Stimulated activated CD8-positive, alpha-beta memory T cell treated with anti-CD3 and anti-CD28 coated beads, Interleukin-2, amount 100 ng/mL, for 48 hours (primary cell): ENCODE measurements around the gene PSAPL1.

Experiments used
- DNase-seq, 2 donors: peaks; one replicate each; pipeline ENCODE4 v3.0.0-alpha.2; 2020; ENCODE audit warnings: low read depth in 2 of 2

The PSAPL1 gene

DNA sequence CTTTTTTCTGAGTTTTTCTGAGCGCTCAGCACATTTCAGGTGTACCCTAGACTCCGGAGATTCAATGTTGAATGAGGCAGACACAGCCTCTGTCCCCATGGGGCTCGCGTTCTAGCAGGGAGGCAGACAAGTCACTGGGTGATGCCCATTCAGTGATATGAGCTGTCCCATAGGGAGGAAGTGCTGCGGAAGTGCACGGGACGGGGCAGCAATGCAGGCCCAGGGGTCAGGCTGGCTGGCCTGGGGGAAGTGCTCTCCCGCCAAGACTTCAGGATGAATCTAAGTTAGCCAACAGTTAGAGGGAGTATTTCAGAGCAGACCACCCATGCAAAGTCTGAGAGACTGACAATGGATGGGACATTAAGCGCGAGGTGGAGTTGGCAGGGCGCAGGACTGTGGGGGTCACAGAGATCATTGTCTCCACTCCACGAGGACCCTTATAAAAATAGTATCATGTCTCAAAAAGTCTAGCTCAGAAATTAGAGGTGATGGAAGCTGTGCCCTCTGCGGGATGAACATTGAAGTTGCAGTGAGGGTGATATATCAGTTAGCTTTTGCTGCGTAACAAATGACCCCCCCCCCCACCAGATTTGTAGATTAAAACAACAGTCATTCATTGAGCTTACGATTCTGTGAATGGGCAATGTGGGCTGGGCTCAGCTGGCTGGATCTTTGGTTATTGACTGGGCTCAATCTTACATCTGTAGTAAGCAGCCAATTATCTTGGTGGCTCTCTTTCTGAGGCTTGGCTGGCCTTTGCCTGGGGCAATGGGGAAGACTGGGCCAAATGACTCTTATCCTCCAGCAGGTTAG, 16.4 kb downstream of the PSAPL1 start:
- DNase-seq, result no peak

DNA sequence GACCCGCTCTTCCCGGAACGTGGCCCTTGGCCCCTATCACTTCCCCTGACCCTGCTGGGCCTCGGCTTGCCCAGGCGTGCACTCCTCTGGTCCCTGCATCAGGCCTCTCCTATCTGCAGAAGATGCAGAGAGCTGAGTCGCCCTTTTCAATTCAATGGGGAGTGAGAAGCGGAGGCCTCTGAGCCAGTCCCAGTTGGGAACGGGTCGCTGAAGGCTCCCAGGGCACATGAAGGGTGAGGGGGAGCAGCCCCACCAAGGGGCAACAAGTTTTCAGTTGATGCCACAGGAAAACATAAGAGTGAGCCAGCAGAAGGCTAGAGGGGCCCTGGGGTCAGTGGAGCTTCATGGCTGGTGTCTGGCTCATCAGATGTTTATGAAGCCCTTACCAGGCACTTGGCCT, 17.1 kb downstream of the PSAPL1 start:
- no peak for DNase-seq

DNA sequence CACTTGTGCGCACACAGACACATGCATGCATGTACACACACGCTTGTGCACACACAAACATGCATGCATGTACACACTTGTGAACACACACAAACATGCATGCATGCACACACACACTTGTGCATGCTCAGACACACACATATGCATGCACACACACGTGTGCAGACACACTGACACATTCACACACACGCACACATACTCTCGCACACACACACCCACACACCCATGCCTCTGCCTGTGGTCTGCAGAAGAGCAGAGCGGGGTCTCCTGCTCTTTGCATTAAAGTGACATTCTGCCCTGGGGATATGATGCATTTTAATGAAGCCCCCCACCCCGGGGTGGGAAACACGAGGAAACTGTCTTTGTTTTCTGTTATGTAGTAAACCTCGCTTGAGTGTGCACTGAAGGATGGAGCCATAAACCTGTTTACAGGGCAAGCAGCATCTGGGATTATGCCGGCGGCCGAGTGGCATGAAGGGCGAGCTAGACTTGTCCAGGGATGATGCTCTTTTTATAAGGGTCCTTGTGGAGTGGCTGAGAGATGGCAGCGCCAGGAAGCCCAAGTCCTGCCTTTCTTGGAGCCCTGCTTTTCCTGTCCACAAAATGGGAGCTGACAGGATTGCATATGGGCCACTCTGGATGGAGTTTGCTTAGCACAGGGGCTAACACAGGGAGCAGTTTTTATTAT, 17.8 kb downstream of the PSAPL1 start:
- DNase-seq, result no peak

DNA sequence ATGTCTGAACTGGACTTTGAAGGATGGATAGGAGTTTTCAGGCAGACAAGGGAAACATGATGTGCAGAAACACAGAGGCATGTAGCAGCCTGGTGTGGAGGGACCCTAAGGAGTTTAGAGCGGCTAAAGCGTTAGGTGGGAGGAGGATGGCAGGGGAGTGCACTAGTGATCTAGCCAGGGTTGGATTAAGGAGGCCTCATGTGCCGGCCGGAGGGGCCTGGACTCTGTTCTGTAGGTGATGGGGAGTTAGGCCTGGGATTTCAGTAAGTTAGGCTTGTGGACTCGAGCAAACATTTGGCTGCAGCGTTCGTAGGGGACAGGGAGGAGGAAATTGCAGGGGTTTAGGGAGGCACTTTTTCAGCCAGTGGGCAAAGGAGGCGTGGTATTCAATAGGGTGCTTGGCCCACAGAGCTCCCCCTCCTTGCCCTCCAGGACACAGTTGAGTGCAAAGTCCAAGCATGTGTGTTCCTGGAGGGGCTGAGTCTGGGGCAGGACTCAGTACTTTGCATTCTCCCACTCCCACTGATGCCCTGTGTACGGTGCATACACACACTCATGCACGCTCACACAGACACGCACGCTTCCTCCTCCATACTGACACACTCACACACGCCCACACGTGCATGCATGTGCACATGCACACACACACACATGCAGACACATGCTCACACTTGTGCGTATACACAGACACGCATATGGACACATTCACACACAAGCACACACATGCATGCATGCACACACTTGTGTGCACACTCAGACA, 18.6 kb downstream of the PSAPL1 start:
- no peak for DNase-seq

DNA sequence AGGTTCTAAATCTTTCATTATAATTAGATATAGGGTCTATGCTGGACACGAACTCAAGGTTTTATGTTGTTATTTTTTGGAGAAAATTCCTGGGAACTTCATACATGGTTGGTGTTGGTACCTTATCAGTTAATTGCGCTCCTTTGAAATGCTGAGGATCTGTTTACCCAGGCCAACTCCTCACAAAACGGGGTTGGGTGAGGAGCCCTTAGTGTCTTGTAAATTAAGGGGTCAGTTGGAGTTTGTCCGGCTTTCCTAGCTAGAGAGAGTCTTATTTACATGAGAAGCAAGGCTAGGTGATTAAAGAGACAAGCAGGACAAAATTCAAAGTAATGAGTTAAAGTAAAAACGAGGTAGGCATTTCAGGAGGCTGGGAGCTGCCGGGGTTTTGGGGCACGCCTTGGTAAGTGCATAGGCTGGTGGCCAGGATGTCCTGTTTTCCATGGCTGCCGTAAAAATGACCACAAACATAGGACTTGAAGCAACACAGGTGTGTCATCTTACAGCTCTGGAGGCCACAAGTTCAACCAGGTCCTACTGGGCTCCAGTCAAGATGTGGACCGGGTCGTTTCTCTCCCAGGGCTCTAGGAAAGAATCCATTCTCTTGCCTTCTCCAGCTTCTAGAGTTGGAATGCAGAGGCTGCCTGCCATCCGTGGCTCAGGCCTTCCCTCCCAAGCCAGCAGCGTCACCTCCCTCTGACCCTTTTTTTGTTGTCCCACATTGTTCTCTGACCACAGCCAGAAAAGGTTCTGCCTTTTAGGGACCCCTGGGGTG, 19.8 kb downstream of the PSAPL1 start:
- no peak for DNase-seq

DNA sequence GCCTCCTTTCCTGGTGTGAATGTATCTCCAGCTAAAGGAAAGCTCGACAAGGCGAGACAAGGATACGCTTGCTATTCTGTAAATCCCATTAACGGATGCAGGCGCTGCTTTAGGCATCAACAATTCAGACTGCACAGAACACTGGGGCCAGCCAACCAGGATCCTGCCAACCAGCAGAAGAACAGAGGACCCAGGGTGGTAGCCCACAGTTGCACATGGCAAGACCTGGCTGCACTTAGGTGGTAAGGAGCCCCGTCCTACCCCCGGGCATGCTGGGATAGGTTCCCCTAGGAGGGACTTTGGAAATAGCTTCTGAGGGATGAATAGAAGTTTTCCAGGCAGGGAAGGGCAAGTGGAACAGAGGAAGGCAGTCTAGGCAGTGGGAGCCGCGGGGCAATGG, 20.7 kb downstream of the PSAPL1 start:
- DNase-seq, result no peak

DNA sequence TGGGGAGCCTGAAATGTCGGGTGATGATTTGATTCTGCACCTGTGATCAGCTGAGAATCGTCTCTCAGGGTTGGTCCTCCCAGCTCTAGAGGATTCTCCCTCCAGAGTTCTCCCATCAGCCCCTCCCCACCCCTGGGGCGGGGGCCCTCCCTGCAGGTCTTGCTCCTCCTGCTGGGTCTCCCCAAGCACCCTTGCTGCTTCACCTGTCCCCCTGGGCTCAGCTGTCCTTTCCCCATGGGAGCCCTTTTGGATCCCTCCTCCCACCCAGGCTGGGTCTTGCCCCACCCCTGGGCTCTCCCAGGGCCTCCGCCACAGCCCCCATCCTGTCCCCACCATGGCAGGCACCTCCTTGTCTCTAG, 22.2 kb downstream of the PSAPL1 start:
- no peak for DNase-seq

DNA sequence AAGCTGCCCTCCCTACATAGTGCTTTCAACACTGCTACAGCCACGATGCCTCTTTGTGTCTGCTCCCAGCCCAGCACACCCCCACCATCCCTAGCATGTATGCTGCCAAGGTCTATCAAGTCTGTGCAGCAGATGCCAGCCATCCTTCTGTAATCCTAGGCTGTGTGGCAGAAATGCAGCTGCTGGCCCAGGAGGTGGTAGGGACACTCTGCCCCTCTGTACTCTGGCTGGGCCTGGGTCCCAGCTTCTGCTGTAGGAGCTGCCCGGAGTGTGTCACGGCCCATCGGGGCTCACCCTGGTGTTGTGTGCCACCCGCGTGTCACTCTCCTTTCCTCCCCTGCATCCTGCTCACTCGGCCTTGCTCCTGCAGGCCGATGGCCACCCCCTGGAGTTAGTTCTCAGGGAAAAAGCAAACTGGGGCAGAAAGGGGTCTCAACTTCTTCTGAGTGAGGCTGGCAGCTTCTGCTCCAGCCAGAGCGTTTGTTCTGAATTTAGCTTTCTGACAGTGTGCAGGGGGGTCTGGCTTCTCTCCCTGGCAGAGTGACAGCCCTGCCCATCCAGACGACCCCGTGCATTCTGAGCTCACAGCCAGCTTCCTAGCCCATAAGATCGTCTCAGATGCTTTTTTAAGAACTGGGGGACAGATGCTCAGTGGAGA, 22.7 kb downstream of the PSAPL1 start:
- DNase-seq, result no peak

DNA sequence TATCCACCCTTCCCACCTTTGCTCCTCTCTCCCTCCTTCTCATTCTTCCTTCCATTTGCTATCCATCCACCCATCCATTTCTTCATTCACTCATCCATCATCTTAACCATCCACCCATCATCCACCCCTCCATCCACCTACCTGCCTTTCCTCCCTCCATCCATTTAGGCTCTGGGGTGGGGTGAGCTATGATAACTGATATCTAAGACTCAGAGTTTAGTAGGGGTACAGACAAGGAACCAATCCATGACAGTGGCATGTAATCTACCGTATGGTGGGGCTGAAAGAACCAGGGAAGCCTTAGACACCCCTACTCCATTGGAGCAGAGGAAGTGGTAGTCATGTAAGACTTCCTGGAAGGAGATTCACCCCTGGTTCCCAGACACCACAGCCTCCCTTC, 23.2 kb downstream of the PSAPL1 start:
- DNase-seq, result no peak

DNA sequence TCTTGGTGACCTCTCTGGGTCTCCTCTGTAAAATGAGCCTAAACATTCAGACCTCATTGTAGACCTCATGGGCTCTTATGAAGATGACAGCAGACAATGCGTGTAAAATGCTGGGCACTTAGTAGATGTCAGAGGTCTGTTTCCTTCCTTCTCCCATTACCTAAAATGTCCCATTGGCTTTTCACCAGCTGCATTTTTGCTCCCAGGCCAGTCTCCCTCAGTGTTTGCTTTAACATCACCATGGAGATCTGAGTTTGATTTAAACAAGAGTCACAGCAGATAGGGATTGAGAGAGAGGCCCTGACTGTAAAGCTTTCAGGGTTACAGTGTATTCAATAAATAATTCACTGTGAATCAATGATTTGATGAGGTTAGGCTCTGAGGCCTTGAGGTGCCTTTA, 24.3 kb downstream of the PSAPL1 start:
- no peak for DNase-seq

DNA sequence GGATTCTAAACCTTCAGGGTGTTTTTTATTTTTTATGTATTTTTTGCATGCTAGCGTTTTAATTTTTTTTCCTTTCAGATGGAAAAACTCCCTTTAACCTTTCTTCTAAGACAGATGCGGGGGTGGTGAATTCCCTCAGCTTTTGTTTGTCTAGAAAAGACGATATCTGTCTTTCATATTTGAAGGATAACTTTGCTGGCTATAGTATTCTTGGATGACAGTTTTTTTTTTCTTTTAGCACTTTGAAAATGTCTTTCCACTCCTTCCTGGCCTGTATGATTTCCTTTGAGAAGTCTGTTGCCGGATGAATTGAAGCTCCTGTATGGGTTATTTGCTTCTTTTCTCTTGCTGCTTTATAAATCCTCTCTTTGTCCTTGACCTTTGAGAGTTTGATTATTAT, 26.6 kb downstream of the PSAPL1 start:
- DNase-seq, result no peak

DNA sequence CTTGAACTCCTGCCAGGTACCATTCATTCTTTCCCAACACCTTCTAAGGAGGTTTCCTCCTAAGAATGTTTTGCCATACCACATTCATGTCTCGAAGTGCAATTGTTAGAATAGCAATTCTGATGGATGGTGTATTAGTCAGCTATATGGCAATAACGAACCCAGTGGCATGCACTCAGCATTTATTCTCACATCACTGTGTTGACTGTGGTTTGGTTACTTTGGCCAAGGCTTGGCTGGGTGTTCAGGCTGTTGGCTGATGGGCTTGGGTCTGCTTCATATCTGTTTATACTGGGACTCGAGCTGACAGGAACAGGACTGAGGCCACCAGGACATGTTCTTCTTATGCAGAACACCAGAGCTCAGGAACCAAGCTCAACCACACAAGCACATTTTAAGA, 31.7 kb downstream of the PSAPL1 start:
- no peak for DNase-seq

DNA sequence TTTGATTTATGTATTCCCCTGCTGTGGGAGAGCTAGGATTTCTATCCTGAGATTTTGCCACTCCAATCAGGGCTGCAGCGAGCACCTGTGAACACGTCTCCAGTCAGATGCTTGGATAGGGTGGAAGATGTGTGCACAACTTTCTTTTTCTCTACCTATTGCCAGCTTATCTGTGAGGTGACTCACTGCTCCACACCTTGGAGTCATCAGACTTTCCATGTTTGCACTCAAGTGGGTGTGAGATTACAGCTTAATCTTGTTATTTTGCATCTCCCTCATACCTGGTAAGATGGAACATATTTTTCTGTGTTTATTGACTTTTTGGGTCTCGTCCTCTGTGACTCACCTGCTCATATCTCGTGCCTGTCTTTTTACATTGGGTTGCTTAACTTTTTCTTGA, 32.2 kb downstream of the PSAPL1 start:
- no peak for DNase-seq

DNA sequence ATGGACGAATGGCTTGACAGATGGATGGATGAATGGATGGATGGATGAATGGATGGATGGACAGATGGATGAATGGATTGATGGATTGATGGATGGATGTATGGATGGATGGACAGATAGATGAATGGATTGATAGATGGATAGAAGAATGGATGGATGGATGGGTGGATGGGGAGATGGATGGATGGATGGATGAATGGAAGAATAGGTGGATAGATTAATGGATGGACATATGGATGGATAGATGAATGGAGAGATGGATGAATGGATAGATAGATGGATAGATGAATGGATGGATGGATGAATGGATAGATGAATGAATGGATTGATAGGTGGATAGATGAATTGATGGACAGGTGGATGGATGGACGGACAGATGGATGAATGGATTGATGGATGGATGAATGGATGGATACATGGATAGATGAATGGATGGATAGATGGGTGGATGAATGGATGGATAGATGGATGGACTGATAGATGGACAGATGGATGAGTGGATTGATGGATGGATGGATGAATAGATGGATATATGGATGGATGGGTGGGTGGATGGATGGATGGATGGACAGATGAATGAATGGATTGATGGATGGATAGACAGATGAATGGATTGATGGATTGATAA, 33.9 kb downstream of the PSAPL1 start:
- DNase-seq, result no peak

DNA sequence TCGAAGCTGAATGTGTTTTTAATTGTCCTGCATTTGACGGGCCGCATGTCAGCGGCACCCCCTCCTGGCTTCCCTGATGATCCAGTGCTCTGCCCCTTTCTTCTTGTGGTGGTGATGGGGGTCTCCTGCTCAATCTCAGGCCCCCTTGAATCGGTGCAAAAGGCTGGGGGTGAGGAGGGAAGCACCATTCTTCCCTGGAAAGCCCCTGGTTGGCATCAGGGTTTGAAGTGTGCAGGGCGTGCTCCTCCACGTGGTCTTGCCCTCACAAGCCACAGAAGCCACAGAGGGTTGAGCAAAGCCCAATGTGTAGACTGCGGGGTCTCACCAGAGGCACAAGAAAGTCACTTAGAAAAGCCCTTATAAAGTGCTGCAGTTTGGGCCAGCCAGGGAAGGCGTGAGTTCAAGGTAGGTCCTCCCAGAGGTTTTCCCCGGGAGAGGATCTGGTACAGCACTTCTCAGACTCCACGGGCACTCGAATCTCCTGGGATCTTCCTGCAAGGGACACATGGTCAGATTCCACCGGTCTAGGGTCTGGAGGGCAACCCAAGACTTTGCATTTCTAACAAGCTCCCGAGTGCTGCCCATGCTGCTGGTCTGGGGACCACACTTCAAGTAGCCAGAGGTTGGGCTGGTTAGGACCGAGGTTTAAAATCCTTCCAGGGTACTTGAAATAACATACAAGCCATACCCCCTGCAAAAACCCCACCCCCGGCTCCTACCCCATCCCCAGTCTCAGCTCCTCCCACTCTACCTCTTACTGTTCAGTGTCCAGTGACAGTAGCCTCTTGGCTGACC, 35.1 kb downstream of the PSAPL1 start:
- no peak for DNase-seq

DNA sequence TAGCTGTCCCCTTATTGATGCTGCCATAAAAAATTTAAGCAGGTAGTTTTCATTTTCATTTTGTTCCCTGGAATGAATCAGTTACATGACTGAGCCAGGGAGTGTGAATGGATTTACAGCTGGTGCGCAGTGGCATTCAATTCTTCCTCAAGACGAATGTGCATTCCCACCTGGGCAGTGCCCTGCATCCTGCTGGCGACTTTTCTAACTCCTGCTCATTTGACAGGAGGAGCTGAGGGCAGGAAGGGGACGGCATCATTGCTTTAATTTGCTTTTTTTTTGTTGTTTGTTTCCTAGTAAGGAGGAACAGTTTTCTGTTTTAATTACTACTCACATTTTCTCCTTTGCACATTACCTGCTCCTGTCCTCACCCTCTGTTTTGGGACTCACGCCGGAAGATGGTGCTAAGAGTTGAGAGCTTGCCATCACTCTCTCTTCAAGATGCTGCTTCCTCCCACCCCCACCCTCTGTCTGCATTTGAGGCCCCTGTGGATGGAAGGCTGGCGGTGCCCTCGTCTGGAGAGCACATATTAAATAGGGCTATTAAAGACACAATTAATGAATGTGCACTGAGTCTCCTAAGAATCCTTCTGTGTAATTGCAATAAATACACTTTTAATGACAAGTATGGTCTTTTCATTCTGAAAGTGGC, 35.8 kb downstream of the PSAPL1 start:
- DNase-seq, result no peak

DNA sequence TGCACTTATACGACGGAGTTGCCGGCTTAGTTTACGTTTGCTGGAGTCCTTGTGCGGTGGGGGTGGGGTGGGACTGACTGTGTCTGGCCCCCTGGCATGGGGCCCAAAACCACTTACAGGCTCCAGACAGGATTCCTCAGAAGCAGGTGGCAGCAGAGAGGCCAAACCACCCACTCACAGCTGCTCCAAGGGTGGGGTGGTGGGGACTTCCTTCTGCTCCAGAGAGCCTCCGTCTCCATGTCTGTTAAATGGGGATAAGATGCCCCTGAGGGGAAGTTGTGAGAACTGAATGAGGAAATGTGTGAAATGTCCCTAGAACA, 36.7 kb downstream of the PSAPL1 start:
- DNase-seq, result no peak

DNA sequence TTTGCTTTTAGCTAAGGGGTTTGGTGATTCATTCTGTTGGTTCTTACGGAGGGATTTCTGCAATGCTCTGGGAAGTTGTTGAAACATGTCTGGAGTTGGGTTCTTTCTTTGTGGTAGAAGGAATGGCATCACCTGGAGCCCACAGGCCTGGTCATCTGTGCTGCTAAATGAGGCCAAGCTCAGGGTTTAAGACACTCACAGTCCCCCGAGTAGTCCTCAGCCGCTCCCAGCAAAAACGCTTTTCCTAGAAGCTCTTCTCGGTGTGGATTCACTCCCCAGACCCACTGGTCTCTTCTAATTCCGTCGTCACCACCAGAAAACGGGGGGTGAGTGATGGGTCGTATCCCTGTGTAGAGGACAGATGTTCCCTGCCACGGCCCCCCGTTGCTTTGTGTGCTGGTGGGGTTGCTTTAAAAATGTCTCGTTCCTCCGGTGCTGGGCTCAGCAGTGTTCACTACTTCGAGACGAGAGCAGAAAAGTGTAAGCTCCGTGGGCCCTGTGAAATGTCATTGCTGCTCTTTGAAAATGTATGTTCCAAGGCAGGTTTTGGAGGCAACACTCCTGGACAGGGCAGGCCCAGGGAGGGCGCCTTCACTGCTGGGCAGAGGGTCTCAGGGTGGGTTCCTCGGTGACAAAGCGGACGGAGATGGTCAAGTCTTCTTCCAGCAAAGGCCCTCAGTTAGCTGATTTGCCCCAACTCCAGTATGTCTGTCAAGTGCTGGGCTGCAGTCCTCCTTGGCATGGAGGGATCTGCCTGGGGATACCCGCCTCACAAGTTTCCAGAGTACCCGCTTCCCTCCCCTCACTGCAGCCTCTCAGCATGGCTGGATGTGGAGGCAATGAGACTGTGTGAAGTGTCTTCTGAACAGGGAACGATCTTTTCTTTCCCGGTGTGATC, 37.3 kb downstream of the PSAPL1 start:
- DNase-seq, result no peak
